ENCODE measurements around the gene EDIL3. TPM values are rescaled to one million over a fixed set of nuclear protein-coding genes. Genes with fewer than 3 reads are reported as not detected.

Gene EDIL3
- total and polyA plus RNA-seq, 10 of the 15 experiments (the other 5 are each of a cell fraction or from before 2014, with no cell fraction given), result 0.01 to 0.62 (median 0.20) TPM

- no peak for TF ChIP-seq MTA3 (IDR thresholded peaks at IDR 0.05; ENCODE audit: borderline replicate concordance, low read length)
- no peak for TF ChIP-seq CHD4 (IDR thresholded peaks at IDR 0.05)
- TF ChIP-seq CTCF (IDR thresholded peaks at IDR 0.05 in 2 of 3, conservative IDR thresholded peaks at IDR 0.05 in 1 of 3; ENCODE audit: control insufficient read depth in 2 of 3, extremely low read depth in 1 of 3, insufficient read depth in 1 of 3, low read depth in 3 of 3, low read length in 3 of 3), result no peak
- no peak for TF ChIP-seq TCF12 (IDR thresholded peaks at IDR 0.05; ENCODE audit: low read depth, low read length)
- no peak for TF ChIP-seq NKRF (conservative IDR thresholded peaks at IDR 0.05)
Observed at GRCh38 chr5:84253946-84254345, 130.7 kb downstream of the EDIL3 start (continued).

GRCh38 chr5:84251503-84251902 lies 133.2 kb downstream of the EDIL3 start:
- intact Hi-C loops (cut with micrococcal nuclease; ENCODE audit: unreplicated experiment) (no loop called here), in situ Hi-C loops (cut with MboI) (loop anchor here (25.0 kb wide), 1 partner anchor 539 kb away; the partner anchor contains the start of gene HAPLN1)
- Histone ChIP-seq H3K36me3 (ENCODE audit: control insufficient read depth in 2 of 2, insufficient read depth in 2 of 2, low read length in 1 of 2) (no peaks in the 10 kb centered on the region), H2AFZ (ENCODE audit: control insufficient read depth, low read depth, low read length) (no peak overlapping the region), H3K9me3 (replicated peaks; ENCODE audit: control insufficient read depth, insufficient read depth, low read length) (no peaks in the 10 kb centered on the region), H4K20me1 (ENCODE audit: control insufficient read depth, insufficient read depth) (no peaks in the 10 kb centered on the region), H3K27me3 (replicated peaks in 1 of 2; ENCODE audit: control insufficient read depth in 2 of 2, insufficient read depth in 2 of 2, low read length in 1 of 2) (no peaks in the 10 kb centered on the region), H3K27ac (ENCODE audit: control insufficient read depth, insufficient read depth) (no peak overlapping the region), H3K4me1 (ENCODE audit: control insufficient read depth, insufficient read depth, low read length) (no peaks in the 10 kb centered on the region), H3K9ac (ENCODE audit: control insufficient read depth, insufficient read depth, low read length) (no peak overlapping the region), H3K4me2 (ENCODE audit: control insufficient read depth, insufficient read depth) (no peak overlapping the region), H3K4me3 (no peak overlapping the region), H3K79me2 (ENCODE audit: control insufficient read depth, insufficient read depth, low read length) (no peaks in the 10 kb centered on the region)
- DNase-seq (ENCODE audit: low read depth, low spot score) (no peak), ATAC-seq (no peak), FAIRE-seq (no peak)
- CTCF ChIA-PET, result no interaction called here
- TF ChIP-seq ZZZ3 (IDR thresholded peaks at IDR 0.05; ENCODE audit: control insufficient read depth, insufficient read length, low read depth), result no peak
- peak; percentile 69 for TF ChIP-seq ATF7 (IDR thresholded peaks at IDR 0.05; ENCODE audit: low read depth)
- no TSS peak for BruUV-seq (replicated peaks)
- POLR2A ChIA-PET, result no interaction called here
- RAD21 ChIA-PET (ENCODE audit: unreplicated experiment), result no interaction called here
- SMC1A ChIA-PET (ENCODE audit: uncharacterized antibody, unreplicated experiment), result interaction anchor here (0.9 to 1.2 kb wide), 3 partner anchors 10 to 15 kb away, joined by 3 read pairs; no protein-coding TSS in a partner anchor
- 22% methylated on average over 1 of the region's 1 CpG for WGBS (ENCODE audit: insufficient coverage, insufficient replicate concordance, low lambda C conversion rate, missing lambda C conversion rate)
